ENCODE data around the gene SNIP1. TPM values are rescaled to one million over a fixed set of nuclear protein-coding genes. Genes with fewer than 3 reads are reported as not detected.

Gene SNIP1
- total and polyA plus RNA-seq, 2 of the 8 experiments (the other 6 are each of a cell fraction or from before 2014, with no cell fraction given), result 3.7 to 15.7 TPM

- no peaks in the 10 kb centered on the region for H4K20me1 ChIP-seq (replicated peaks in 1 of 2; ENCODE audit: control insufficient read depth in 1 of 2, insufficient read depth in 2 of 2, low read length in 2 of 2)
- no peak overlapping the region for H2BK15ac ChIP-seq (ENCODE audit: low read length)
- no peak overlapping the region for H4K91ac ChIP-seq (replicated peaks; ENCODE audit: insufficient read length, low read length)
- H3K4me1 ChIP-seq (replicated peaks in 1 of 4; ENCODE audit: control insufficient read depth in 3 of 4, insufficient read depth in 4 of 4, low read length in 3 of 4), result peaks cover 0 to 5% (median 4%) of the 10 kb centered on the region in 4 experiments; a peak in 6 of 7 replicates
- no peak overlapping the region for H2BK12ac ChIP-seq (ENCODE audit: low read depth, low read length)
- H3K79me2 ChIP-seq (ENCODE audit: control insufficient read depth in 1 of 2, insufficient read depth in 2 of 2, low read length in 2 of 2), result no peaks in the 10 kb centered on the region
- H3K9me3 ChIP-seq (ENCODE audit: insufficient read depth in 2 of 2, low read depth in 1 of 2, low read length in 1 of 2), result no peaks in the 10 kb centered on the region
- no peak overlapping the region for H3K4me2 ChIP-seq (ENCODE audit: insufficient read depth in 1 of 2, low read depth in 2 of 2, low read length in 2 of 2)
- H3K9ac ChIP-seq (replicated peaks in 1 of 4; ENCODE audit: extremely low read depth in 1 of 4, low read depth in 3 of 4, low read length in 3 of 4), result no peak overlapping the region
- H3K4me3 ChIP-seq (ENCODE audit: extremely low read depth in 1 of 4, insufficient read depth in 2 of 4, low read depth in 3 of 4, low read length in 4 of 4), result no peak overlapping the region
- peak; percentile 17 to 68 for DNase-seq (ENCODE audit: low read depth in 1 of 2, low spot score in 2 of 2)
- H3K27me3 ChIP-seq (replicated peaks in 1 of 4; ENCODE audit: control insufficient read depth in 3 of 4, extremely low read depth in 1 of 4, insufficient read depth in 3 of 4, low read length in 3 of 4), result no peaks in the 10 kb centered on the region
- H4K5ac ChIP-seq (ENCODE audit: insufficient read length, low read depth, low read length), result no peak overlapping the region
- no peak overlapping the region for H2BK20ac ChIP-seq (ENCODE audit: low read length)
- H3K23ac ChIP-seq (ENCODE audit: insufficient read length), result no peak overlapping the region
- H3K56ac ChIP-seq (replicated peaks; ENCODE audit: insufficient read length, low read depth, low read length), result no peak overlapping the region
- no peak overlapping the region for H2AK5ac ChIP-seq (ENCODE audit: low read depth, low read length)
- H2AFZ ChIP-seq (ENCODE audit: low read length), result no peak overlapping the region
- no peak overlapping the region for H3K14ac ChIP-seq (ENCODE audit: insufficient read length)
- no peak overlapping the region for H2BK120ac ChIP-seq (replicated peaks; ENCODE audit: low read depth, low read length)
- FAIRE-seq, result peak; percentile 19
- no peak overlapping the region for H2BK5ac ChIP-seq (ENCODE audit: low read depth, low read length)
- WGBS, 2 experiments (ENCODE audit: extremely low coverage in 1 of 2, insufficient coverage in 1 of 2, insufficient read length in 1 of 2, insufficient replicate concordance in 2 of 2, low coverage in 1 of 2, low lambda C conversion rate in 2 of 2, missing lambda C conversion rate in 1 of 2), result 90% methylated on average over 20 of the region's 21 CpGs; no CpG with 5 or more reads in 1 of the 2 experiments
- H3K18ac ChIP-seq (ENCODE audit: extremely low read depth, low read length), result no peak overlapping the region
- H4K8ac ChIP-seq (ENCODE audit: extremely low read depth, insufficient read depth, low read length), result no peak overlapping the region
- CTCF ChIA-PET (ENCODE audit: partially characterized antibody), result interaction anchor here (0.6 to 1.5 kb wide), 6 partner anchors 21 to 310 kb away, joined by 3 to 5 read pairs (median 3); no protein-coding TSS in a partner anchor
- POLR2A ChIA-PET (ENCODE audit: partially characterized antibody), result interaction anchor here (1.1 to 1.4 kb wide), 5 partner anchors 11 to 311 kb away, joined by 3 to 6 read pairs (median 3); a partner anchor contains a TSS
- no peak overlapping the region for H3K4ac ChIP-seq (replicated peaks; ENCODE audit: insufficient read length, low read depth, low read length)
- H3K79me1 ChIP-seq (ENCODE audit: low read depth, low read length), result no peaks in the 10 kb centered on the region; the same call in 1 of the 2 replicates
- peaks cover 12 to 25% (median 17%) of the 10 kb centered on the region in 4 experiments; a peak in 7 of 8 replicates for H3K36me3 ChIP-seq (ENCODE audit: control insufficient read depth in 2 of 4, insufficient read depth in 4 of 4, low read length in 3 of 4)
- no peak overlapping the region for H3K27ac ChIP-seq (ENCODE audit: low read depth, low read length)
- H3K23me2 ChIP-seq (ENCODE audit: low read depth, low read length), result no peaks in the 10 kb centered on the region
- TF ChIP-seq RFX5 (IDR thresholded peaks at IDR 0.05; ENCODE audit: borderline replicate concordance, low read depth, low read length), result no peak
- TF ChIP-seq SIX5 (IDR thresholded peaks at IDR 0.05; ENCODE audit: low read depth, low read length), result no peak
- TF ChIP-seq BCL11A (IDR thresholded peaks at IDR 0.05; ENCODE audit: low read depth in 2 of 2, low read length in 2 of 2), result no peak
- TF ChIP-seq SIRT6 (IDR thresholded peaks at IDR 0.05; ENCODE audit: low read length), result no peak
- TF ChIP-seq, protein P1, sequence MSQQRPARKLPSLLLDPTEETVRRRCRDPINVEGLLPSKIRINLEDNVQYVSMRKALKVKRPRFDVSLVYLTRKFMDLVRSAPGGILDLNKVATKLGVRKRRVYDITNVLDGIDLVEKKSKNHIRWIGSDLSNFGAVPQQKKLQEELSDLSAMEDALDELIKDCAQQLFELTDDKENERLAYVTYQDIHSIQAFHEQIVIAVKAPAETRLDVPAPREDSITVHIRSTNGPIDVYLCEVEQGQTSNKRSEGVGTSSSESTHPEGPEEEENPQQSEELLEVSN (IDR thresholded peaks at IDR 0.05), result no peak
- TF ChIP-seq EZH2 (IDR thresholded peaks at IDR 0.05; ENCODE audit: low read depth, low read length, severe bottlenecking), result no peak
- TF ChIP-seq POU5F1 (IDR thresholded peaks at IDR 0.05; ENCODE audit: low read depth, low read length), result no peak
- no peak for TF ChIP-seq HDAC6 (IDR thresholded peaks at IDR 0.05; ENCODE audit: low read depth, low read length)
- no peak for TF ChIP-seq POLR2A (IDR thresholded peaks at IDR 0.05; ENCODE audit: control extremely low read depth in 1 of 2, low read depth in 2 of 2, low read length in 2 of 2)
- TF ChIP-seq RBBP5 (IDR thresholded peaks at IDR 0.05; ENCODE audit: borderline replicate concordance, low read depth, low read length), result no peak
- no peak for TF ChIP-seq PHF8 (conservative IDR thresholded peaks at IDR 0.05; ENCODE audit: low read depth, low read length)
These were observed 7.3 kb upstream of the SNIP1 start for GRCh38 chr1:37561133-37562132.
